ENCODE measurements around the gene RAD51B.
"Not testable (repeated sequence)": the region's sequence is repeated elsewhere in the genome, so short reads cannot be mapped to it uniquely, and the experiment has no call there.

RAD51B gene

DNA sequence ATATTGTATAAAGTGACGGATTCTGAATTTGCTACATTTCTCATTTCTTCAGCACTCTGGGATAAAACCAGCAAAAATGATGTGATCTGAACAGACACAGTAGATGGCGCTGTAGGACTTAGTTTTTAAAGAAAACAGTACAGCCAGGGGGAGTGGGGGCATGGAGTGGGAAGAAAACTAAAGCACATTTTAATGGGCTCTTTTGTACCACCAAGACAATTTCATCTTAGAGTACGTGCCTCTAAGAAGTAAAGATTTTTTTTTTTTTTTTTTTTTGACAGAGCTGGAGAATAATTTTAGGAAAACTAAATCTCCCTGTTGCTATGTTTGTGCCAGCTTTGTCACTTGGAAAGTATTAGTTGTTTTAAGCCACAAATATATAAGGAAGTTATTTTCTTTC lies 124.4 kb downstream of the RAD51B start:
- peak; percentile 88 for FAIRE-seq

DNA sequence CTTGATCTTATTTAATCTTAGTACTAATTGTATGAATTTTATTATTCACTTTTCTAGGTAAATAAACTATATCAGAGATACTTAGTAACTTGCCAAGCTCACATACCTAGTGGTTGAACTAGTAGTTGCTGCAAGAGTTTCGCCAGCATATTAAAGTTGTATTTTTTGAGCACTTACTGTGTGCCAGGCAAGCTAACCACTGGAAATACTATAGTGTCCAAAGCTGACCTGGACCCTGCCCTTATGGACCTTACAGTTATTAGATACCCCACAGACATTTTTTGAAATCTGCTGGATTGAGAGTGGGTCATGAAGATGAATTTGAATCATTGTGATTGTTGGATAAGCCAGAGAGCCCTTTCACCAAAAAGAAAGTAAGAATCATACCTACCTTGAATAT lies 125.0 kb downstream of the RAD51B start:
- FAIRE-seq: no peak
- no peak for DNase-seq (ENCODE audit: low spot score)

More for the DNA sequence above, 124.4 kb downstream of the RAD51B start:
- DNase-seq (ENCODE audit: low spot score): peak; percentile 72

DNA sequence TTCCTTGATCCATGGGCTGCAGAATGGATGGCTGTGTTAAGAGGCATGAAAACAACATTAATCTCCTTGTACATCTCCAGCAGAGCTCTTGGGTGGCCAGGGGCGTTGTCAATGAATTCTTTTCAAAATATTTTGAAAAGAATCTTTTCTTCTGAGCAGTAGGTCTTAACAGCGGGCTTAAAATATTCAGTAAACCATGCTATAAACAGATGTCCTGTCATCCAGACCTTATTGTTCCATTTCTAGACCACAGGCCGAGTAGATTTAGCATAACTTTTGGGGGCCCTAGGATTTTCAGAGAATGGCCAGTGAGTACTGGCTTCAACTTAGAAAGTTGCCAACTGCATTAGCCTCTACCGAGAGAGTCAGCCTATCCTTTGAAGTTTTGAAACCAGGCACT lies 130.2 kb downstream of the RAD51B start:
- no peak for DNase-seq (ENCODE audit: low spot score)
- no peak for FAIRE-seq

DNA sequence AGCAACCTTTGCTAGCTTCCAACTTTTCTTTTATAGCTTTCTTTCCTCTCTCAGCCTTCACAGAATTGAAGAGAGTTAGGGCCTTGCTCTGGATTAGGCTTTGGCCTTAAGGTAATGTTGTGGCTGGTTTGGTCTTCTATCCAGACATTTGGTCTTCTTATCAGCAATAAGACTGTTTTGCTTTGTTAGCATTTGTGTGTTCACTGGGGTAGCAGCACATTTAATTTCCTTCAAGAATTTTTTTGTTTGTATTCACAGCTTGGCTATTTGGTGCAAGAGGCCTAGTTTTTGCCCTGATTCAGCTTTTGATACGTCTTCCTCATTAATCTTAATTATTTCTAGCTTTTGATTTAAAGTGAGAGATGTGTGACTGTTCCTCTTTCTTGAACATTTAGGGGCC lies 130.8 kb downstream of the RAD51B start:
- FAIRE-seq: no peak

DNA sequence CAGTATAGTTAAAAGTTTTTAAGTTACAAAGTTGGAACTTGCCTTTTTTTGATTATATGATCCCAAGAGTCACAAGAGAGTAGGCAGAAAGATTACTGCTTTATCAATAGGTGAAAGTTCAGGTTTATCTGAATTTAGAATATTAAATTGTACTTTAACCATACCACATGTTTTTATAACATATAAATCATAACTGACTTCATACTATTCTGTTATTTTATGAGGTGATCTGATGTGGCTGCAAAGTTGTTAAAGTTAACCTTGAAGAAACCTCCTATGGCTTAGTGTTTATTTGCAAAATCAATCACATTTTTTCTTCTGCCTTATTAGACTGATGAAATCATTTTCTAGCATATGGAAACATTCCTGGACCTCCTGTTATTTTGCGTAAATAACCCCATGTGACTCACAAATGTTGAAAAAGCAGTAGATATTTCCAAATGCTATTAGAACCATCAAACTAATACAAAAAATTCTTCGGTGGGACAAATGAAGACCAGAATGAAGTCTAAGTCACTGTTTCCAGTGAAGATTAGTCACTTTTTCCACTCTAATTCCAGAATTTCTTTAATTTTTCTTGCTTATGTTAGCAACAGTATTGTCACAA lies 132.1 kb downstream of the RAD51B start:
- no peak for FAIRE-seq
- no peak for DNase-seq (ENCODE audit: low spot score)

More for the DNA sequence above, 130.8 kb downstream of the RAD51B start:
- DNase-seq (ENCODE audit: low spot score): no peak

DNA sequence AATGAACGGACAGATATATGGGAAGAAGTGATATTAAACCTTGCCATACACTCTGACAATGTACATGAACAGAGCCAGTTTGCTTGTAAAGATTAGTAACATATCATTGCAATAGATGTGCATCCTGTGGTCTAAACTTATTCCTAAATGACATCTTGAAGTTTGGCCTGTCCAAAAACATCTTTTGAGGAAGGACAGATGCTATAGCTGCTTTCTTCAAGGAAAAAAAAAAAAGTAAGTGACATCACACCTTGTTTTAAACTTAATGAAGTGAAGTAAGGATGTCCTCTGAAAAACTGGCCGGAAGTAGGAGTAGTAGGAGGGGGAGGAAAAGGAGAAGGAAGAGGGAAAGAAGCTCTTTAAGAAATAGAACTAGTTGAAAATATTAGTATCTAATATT lies 132.8 kb downstream of the RAD51B start:
- DNase-seq (ENCODE audit: low spot score) (no peak), FAIRE-seq (no peak)

DNA sequence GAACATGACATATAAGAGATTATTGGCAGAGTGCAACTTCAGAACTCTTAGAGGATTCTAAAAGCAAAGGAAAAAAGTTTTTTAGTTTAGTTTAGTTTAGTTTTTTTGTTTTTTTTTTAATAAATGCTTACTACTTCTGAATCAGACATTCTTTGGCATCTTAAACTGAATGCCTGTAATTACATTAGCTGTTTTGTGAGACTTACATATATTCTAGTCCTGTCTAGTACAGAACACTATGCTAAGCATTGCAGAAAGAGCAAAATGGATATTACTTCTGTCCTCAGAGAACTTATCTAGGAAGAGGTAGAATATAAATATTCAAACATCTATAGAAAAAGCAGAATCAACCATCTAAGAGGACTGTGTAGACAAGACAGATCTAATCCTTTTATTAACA lies 133.2 kb downstream of the RAD51B start:
- DNase-seq (ENCODE audit: low spot score) (no peak), FAIRE-seq (no peak)

DNA sequence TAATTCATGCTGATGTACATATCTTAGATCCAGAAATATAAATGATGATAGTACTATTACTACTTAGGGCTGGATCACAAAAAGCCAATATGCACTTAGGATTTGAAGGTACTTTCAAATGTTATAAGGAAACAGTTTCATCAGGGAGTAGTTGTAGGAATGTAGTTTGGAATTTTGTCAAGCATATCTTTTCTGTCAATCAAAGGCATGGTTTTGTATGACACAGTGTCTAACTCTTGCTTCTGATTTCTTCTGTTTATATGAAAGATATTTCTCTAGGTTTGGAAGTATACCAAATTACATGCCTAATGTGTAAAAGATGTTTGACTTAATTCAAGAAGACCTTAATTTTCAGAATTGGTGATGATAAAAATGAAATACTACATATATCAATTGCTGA lies 135.7 kb downstream of the RAD51B start:
- DNase-seq (ENCODE audit: low spot score): no peak
- FAIRE-seq: no peak

DNA sequence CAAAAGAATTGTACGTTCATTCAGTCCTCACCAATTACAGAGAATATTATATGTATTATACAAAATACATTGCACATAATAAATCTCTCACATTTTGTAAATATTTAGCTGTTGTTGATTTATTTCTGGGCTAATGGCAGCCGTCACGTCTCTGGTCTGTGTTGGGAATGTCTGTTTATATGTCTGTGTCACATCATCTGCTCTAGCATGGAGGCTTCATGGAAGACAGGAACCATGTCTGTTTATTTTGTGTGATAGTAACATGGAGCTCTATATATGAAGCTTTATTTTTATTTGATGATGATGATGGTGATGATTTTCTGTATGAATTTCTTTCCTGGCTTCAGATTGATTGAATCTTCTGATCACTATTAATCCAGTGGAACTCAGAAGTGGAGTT lies 138.4 kb downstream of the RAD51B start:
- no peak for FAIRE-seq
- DNase-seq (ENCODE audit: low spot score): no peak

DNA sequence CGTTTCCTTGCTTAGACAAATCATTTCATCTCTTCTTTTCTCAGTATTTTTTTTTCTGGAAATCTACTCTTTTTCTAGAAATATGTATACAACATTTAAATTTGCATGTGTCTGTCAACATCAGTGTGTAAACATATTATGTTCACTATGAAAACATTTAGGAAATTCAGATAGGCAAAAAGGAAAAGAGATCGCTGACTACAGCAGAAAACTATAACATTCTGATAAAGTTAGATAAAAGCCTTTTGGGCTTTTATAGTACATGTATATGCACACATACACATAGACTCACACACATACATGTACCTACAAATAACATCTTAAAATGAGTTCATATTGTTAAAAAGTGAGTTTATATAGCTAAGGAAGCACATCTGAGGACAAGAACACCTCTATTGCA lies 142.1 kb downstream of the RAD51B start:
- FAIRE-seq: no peak
- no peak for DNase-seq (ENCODE audit: low spot score)

DNA sequence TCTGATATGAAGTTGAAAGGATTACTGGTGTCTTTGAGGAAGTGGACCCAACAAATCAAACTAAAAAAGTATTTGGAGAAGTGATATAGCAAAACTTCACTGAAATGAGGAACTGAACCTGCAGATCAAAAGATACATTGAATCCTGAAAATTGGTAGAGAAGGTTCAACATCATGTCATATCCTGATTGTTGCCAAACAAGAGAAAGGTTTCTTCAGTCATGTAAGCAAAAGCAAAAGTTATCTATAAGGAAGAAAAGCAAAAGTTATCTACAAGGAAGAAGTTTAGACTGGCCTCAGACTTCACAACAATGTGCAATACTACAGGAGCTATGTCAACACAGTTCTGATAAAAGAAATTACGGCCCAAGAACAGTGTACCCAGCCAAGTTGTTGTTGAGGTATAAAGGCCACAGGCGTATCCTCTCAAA lies 142.7 kb downstream of the RAD51B start:
- no peak for FAIRE-seq

DNA sequence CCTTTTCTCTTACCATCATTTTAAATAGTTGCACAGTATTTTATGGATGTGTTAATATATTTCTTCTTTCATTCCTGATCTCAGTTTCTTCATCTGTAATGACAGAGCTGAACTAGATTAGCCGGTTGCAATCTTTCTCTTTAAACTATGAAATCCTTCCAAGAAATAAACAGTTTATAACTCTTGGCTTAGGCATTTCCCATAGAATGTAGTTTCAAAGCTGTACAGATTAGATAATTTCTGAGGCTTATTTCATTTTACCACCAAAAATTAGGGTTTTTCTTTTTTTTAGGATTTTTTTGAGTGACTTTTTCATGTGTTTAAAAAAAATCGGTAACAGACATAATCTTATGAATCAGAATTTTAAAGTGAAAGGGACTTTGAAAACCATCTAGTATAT lies 144.0 kb downstream of the RAD51B start:
- no peak for FAIRE-seq

More for the DNA sequence above, 142.7 kb downstream of the RAD51B start:
- no peak for DNase-seq (ENCODE audit: low spot score)

DNA sequence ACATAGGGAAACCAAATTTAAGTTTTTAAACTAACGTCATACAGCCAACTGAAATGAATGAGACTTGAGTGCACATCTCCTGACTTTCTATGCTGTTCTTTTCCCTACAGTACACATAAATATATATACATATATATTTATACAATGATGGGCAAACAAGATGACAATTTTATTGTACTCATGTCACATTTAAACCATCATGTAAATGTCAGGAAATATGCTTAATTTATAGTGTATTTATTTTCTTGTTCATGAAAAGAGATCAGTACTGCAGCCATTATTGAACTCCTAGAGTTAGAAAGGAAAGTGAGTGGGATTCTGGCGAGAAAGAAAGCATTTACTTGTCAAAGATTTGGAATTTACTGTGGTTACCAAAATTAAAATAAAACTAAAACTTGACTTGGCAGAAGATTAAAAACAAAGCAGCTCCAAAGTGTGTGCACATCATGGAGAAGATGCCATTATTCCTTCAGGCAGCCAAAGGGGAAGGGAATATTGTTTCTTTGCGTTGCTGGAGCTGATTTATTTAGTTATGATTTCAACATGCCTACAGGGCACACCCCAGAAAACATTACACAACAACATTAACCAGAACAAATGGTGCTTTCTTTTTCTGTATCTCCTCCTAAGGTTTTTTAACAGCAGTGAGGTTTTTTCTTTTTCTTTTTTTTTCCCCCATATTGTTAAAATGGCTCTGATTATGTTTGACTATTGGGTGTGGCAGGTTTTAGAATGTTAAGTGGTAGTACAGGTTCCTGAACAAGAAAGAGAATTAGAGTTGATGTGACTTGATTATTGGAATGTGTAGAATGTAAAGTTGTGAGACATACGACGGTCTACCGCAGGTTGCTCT lies 144.6 kb downstream of the RAD51B start:
- no peak for DNase-seq (ENCODE audit: low spot score)
- no peak for FAIRE-seq

More for the DNA sequence above, 144.0 kb downstream of the RAD51B start:
- DNase-seq (ENCODE audit: low spot score): no peak

DNA sequence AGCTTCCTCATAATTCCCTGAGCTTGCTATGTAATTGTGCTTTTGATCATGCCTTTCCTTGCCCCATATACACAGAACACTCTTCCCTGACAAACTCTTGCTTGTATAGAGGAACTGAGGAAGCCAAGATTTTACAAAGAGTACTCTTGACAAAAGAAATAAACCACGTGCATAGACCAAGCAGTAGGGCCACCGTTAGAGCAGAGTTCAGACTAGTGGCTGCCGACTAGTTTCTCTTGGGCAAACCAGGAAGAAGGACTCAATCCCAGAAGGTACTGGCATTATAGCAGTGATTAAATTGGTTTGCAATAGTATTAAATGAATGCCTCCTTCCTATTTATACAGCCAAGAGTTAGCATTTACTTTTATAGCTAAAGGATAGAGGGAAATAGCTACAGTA lies 146.1 kb downstream of the RAD51B start:
- FAIRE-seq: no peak
- DNase-seq (ENCODE audit: low spot score): no peak

DNA sequence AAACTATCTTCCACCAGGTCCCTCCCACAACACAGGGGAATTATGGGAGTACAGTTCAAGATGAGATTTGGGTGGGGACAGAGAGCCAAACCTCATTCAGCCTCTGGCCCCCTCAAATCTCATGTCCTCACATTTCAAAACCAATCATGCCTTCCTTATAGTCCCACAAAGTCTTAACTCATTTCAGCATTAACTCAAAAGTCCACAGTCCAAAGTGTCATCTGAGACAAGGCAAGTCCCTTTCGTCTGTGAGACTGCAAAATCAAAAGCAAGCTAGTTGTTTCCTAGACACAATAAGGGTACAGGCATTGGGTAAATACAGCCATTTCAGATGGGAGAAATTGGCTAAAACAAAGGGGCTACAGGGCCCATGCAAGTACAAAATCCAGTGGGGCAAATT lies 147.6 kb downstream of the RAD51B start:
- FAIRE-seq (no peak), DNase-seq (ENCODE audit: low spot score) (no peak)

DNA sequence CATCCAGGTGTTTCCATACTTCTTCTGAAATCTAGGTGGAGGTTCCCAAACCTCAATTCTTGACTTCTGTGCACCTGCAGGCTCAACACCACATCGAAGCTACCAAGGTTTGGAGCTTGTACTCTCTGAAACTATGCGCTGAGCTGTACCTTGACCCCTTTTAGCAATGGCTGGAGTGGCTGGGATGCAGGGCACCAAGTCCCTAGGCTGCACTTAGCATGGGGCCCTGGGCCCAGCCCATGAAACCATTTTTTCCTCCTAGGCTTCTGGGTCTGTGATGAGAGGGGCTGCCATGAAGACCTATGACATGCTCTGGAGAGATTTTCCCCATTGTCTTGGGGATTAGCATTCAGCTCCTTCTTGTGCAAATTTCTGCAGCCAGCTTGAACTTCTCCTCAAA lies 148.4 kb downstream of the RAD51B start:
- FAIRE-seq; DNase-seq (ENCODE audit: low spot score): not testable (repeated sequence)

DNA sequence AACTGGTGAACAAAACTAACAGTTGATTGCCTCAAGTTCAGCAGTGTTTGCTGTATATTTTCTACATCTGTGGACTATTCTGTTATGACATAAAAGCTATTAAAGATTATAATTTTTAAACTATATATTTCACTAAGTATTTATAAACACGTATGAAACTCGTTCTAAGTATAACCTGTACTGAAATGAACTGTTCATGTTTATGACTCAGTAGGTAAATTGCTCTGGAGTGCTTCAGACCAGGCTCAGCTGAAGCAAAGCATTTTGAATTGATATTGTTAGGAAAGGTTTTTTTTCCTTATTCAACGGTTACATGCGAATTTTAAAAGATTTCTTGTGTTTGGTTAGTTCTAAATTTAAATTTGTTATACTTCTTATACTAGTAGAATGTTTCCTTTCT lies 151.3 kb downstream of the RAD51B start:
- DNase-seq (ENCODE audit: low spot score) (no peak), FAIRE-seq (no peak)

DNA sequence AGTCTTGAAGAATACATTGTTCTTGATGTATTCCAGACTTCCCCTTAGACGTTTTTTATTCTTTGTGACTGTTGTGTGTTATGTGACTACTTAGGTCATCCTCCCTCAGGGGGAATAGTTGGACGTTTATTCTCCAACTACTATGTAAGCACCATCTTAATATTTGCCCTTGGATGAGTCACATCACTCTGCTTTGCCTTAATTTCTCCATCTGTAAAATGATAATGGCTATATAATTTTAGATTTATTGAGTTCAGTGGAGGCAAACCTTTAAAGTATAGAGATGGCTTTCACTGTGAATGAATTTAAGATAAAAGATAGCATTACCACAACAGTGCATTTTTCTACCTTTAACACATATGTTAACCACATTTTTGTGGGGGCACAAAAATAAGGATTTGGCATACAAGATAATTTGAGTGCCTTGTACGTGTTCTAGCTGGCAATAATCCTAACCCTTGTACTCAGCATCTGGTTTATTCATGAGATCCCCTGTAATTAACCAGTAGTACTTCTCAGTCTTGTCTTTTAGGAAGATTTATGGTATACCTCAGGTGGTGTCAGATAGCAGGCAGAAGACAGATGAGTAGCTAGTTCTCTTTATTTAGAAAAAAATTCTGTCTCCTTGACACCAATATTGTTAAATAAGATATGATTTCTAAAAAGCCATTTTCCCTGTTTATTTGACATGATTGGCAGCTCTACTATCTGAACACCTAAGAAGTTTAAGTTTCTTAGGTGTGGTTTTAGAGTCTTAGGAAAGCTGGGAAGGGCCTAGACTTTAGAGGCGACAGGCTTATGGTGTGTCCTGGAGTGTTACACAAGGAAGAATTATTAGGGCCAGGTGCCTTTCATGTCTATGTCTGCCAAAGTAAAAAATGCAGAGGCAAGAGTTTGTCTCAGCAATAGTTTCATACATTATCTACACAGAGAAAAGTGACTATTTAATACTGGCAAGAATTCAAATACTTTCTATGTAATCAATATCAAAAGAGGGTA lies 152.3 kb downstream of the RAD51B start:
- no peak for DNase-seq (ENCODE audit: low spot score)
- FAIRE-seq: no peak

DNA sequence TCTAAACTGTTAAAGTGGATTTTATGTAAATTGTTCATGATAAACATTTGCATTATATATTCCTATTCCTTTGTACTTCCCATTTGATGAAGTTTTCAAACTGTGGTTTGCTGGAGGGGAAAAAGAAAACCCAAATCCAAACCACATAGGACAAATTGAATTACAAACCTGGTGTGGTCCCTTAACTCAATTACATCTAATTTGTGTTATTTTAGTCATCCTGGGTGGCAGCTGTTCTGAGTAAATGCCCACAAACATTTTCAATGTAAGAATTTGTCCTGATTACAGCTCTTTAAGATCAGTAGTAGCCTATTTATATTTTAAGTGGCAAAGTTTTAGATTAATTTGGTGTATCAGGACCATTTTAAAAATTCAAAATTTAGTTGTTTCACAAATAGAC lies 153.9 kb downstream of the RAD51B start:
- FAIRE-seq (no peak), DNase-seq (ENCODE audit: low spot score) (no peak)

DNA sequence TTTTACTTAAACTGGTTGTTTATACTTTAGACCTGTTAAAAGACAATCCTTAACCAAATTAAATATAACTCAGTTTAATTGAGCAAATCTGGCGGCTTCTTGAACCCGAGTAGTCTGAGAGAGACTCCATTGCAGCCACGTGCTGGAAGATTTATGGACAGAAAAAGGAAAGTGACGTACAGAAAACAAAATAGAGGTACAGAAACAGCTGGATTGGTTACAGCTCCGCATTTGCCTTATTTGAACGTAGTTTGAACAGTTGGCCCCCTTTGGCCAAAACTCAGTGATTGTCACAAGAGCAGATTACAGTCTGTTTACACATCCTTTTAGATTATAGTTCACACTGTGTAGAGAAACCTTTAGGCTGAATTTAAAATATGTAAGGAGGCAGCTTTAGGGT lies 155.9 kb downstream of the RAD51B start:
- no peak for FAIRE-seq
- no peak for DNase-seq (ENCODE audit: low spot score)

DNA sequence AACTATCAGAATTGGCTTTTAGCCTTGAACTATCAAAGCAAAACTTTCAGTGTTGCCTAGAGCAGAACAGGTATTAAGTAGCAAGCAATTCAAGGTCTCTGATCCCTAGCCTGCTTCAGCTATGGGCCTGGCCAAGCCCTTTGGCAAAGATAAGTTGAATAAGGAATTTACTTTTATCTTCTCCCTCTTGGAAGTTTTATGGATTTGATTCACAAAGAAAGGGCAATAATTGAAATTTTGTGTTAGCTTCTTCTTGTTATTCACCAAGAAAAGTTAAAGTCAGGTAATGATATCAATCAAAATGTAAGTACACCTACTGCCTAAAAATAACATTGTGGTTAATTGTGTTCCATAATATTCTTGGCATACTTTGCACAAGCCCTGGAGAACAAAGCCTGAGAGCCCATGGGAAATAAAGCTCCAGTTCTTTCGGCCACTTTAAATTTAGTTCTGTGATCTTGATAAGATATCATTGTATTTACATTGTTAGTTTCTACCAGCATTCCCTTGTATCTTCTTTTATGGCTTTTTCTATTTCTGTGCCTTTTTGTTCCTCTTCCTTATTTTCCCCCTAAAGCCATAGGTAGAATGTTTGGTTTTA lies 158.0 kb downstream of the RAD51B start:
- no peak for DNase-seq (ENCODE audit: low spot score)
- FAIRE-seq: no peak

Data from RCC 7860 (cell line).